ENCODE measurements around the gene KCNJ5. TPM values are rescaled to one million over a fixed set of nuclear protein-coding genes. Genes with fewer than 3 reads are reported as not detected.

The KCNJ5 gene
- total RNA-seq, 4 donors from 2014 or later = 0.47 to 1.9 TPM; not detected in 2

DNA sequence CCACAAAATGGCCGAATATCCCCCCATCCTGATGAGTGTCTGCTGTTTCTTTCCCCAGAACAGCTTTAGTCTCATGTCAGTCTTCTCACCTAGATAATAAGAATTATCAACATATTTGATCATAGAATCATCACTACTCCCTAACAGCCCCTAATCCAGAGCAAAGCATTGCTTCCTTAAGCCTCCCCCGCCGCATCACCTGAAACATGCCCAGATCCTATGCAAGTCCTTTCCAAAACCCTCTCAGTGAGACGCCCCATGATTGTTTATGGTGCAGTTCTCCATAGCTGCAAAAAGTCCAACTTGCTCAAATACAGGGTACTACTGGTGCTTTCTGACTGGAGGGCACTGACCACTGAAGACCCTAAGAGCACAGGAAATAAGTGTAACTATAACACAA, 44.2 kb upstream of the KCNJ5 start:
- H3K4me1 ChIP-seq = no peaks in the 10 kb centered on the region
- no peak overlapping the region for H3K27ac ChIP-seq
- no peaks in the 10 kb centered on the region for H3K36me3 ChIP-seq
- peaks cover 0 to 8% (median 0%) of the 10 kb centered on the region in 4 donors for H3K27me3 ChIP-seq
- no peak for TF ChIP-seq POLR2A (IDR thresholded peaks at IDR 0.05)
- no peak for TF ChIP-seq CTCF (IDR thresholded peaks at IDR 0.05)
- intact Hi-C loops (cut with DNase I) = no loop called here
- WGBS, 2 donors = 95 to 96% methylated on average over 4 of the region's 4 CpGs
- no peaks in the 10 kb centered on the region for H3K9me3 ChIP-seq
- no peak overlapping the region for H3K4me3 ChIP-seq
- no peak for DNase-seq

GRCh38 chr11:128848815-128849455, 42.2 kb upstream of the KCNJ5 start:
- peaks cover 0 to 8% (median 0%) of the 10 kb centered on the region in 4 donors for H3K27me3 ChIP-seq
- intact Hi-C loops (cut with DNase I) = no loop called here
- no peak overlapping the region for H3K27ac ChIP-seq
- no peaks in the 10 kb centered on the region for H3K4me1 ChIP-seq
- no peak overlapping the region for H3K4me3 ChIP-seq
- H3K9me3 ChIP-seq = no peaks in the 10 kb centered on the region
- no peaks in the 10 kb centered on the region for H3K36me3 ChIP-seq
- TF ChIP-seq POLR2A (IDR thresholded peaks at IDR 0.05) = no peak
- peak in 5 of 6 experiments; percentile 34 to 57 (median 49) for TF ChIP-seq CTCF (IDR thresholded peaks at IDR 0.05)
- WGBS, 2 donors = 29 to 33% methylated on average over 10 of the region's 10 CpGs
- no peak for DNase-seq

DNA sequence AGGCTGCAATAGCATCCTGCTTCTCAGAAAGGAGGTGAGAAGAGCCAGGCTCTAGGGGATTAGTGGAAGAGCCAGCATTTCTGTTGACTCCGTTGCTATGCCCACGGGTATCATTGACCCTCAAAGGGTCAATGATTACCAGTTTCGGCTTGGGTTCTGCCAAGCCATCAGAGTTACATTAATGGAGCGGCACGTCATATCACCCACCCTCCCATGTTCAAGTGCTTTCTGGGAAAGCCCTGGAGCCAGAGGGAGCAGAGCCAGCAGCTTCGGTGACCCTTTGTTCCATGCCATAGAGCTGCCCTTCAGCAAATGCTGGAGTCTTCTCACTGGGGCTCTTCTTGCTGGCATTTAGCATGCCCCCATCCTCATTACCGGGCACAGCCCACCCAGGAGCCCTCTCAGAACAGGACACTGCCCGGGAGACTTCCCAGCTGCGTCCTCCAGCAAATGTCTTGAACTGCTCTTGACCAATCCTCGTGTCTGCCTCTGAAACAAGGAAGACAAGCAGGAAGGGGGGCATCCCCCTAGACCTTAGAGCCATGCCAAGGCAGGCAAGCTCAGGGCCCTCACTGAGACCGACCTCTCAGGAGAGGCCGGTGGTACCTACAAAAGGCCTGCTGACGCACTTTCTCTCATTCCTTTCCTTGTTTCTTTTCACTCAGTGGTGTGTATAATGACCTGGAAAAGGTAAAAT, 38.7 kb upstream of the KCNJ5 start:
- H3K4me3 ChIP-seq = no peak overlapping the region
- TF ChIP-seq CTCF (IDR thresholded peaks at IDR 0.05) (no peak), POLR2A (IDR thresholded peaks at IDR 0.05) (no peak)
- no peaks in the 10 kb centered on the region for H3K4me1 ChIP-seq
- no peaks in the 10 kb centered on the region for H3K27me3 ChIP-seq
- intact Hi-C loops (cut with DNase I) = no loop called here
- no peaks in the 10 kb centered on the region for H3K9me3 ChIP-seq
- 90 to 91% methylated on average over 6 to 13 of the region's 13 CpGs for WGBS, 2 donors
- no peaks in the 10 kb centered on the region for H3K36me3 ChIP-seq
- no peak for DNase-seq
- no peak overlapping the region for H3K27ac ChIP-seq

DNA sequence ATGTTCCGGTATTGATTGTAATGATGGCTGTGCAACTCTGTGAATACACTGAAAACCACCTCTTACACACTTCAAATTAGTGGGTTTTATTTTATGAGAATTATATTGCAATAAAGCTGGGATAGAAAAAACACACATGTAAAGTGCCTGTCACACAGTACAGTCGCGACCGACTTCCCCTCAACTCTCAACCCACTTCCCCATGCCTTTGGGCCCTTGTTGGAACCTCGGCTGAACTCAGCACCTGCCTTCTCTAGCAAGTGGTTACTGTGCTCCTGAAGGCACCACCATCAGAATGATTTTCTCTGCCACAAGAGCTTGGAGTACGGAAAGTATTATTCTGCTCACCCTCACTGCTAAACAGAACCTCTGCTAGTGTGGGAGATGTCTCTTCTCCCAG, 37.6 kb upstream of the KCNJ5 start:
- WGBS, 2 donors = 87% methylated on average over 6 of the region's 6 CpGs
- Histone ChIP-seq H3K4me3 (no peak overlapping the region), H3K27ac (no peak overlapping the region), H3K27me3 (no peaks in the 10 kb centered on the region), H3K4me1 (no peaks in the 10 kb centered on the region), H3K36me3 (no peaks in the 10 kb centered on the region), H3K9me3 (no peaks in the 10 kb centered on the region)
- intact Hi-C loops (cut with DNase I) = no loop called here
- no peak for TF ChIP-seq POLR2A (IDR thresholded peaks at IDR 0.05)
- no peak for DNase-seq

- WGBS, 2 donors = 58 to 72% methylated on average over 7 of the region's 7 CpGs
- Histone ChIP-seq H3K36me3 (no peaks in the 10 kb centered on the region), H3K4me1 (no peaks in the 10 kb centered on the region), H3K27me3 (no peaks in the 10 kb centered on the region), H3K27ac (no peak overlapping the region), H3K9me3 (no peaks in the 10 kb centered on the region), H3K4me3 (no peak overlapping the region)
- DNase-seq = no peak
- intact Hi-C loops (cut with DNase I) = no loop called here
- TF ChIP-seq CTCF (IDR thresholded peaks at IDR 0.05) = no peak
- TF ChIP-seq POLR2A (IDR thresholded peaks at IDR 0.05) = no peak
Observed at GRCh38 chr11:128854841-128855240, 36.3 kb upstream of the KCNJ5 start.
